ENCODE measurements around the gene MYOF.

DNA sequence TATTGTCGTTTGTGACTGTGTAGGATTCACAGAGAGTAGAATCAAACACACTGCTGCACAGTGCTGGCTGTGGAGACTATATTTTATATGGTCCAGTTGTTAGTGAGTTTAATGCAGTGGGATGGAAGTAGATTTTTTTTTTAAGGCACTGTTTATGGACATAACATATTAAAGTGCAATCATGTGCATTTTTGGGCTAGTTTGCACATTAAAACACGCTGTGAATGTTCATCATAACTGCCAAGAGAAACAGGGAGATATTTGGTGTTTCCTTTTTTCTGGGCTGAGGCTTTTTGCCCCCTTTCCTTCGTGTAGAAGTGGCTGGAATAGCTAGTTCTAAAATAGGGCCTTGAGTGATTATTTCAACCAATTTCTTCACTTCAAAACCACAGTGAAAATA, 139.2 kb downstream of the MYOF start:
- TF ChIP-seq POU6F1 (CRISPR knock-in tag; IDR thresholded peaks at IDR 0.05; ENCODE audit: borderline replicate concordance, low read depth), result no peak
- no peak for TF ChIP-seq PATZ1 (CRISPR knock-in tag; IDR thresholded peaks at IDR 0.05; ENCODE audit: borderline replicate concordance)
- TF ChIP-seq, protein P1, sequence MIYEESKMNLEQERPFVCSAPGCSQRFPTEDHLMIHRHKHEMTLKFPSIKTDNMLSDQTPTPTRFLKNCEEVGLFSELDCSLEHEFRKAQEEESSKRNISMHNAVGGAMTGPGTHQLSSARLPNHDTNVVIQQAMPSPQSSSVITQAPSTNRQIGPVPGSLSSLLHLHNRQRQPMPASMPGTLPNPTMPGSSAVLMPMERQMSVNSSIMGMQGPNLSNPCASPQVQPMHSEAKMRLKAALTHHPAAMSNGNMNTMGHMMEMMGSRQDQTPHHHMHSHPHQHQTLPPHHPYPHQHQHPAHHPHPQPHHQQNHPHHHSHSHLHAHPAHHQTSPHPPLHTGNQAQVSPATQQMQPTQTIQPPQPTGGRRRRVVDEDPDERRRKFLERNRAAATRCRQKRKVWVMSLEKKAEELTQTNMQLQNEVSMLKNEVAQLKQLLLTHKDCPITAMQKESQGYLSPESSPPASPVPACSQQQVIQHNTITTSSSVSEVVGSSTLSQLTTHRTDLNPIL (CRISPR knock-in tag; IDR thresholded peaks at IDR 0.05; ENCODE audit: low read depth), result no peak
- no peak for TF ChIP-seq GLIS3 (CRISPR knock-in tag; IDR thresholded peaks at IDR 0.05)
- TF ChIP-seq ZFP30 (CRISPR knock-in tag; IDR thresholded peaks at IDR 0.05), result no peak
- TF ChIP-seq ZNF8 (CRISPR knock-in tag; IDR thresholded peaks at IDR 0.05), result no peak
- no peak for TF ChIP-seq ZFP3 (CRISPR knock-in tag; IDR thresholded peaks at IDR 0.05)
- TF ChIP-seq ARNTL (CRISPR knock-in tag; IDR thresholded peaks at IDR 0.05; ENCODE audit: borderline replicate concordance, low read depth), result no peak
- TF ChIP-seq ZNF70 (CRISPR knock-in tag; IDR thresholded peaks at IDR 0.05), result no peak
- TF ChIP-seq, protein P2, sequence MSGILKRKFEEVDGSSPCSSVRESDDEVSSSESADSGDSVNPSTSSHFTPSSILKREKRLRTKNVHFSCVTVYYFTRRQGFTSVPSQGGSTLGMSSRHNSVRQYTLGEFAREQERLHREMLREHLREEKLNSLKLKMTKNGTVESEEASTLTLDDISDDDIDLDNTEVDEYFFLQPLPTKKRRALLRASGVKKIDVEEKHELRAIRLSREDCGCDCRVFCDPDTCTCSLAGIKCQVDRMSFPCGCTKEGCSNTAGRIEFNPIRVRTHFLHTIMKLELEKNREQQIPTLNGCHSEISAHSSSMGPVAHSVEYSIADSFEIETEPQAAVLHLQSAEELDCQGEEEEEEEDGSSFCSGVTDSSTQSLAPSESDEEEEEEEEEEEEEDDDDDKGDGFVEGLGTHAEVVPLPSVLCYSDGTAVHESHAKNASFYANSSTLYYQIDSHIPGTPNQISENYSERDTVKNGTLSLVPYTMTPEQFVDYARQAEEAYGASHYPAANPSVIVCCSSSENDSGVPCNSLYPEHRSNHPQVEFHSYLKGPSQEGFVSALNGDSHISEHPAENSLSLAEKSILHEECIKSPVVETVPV (CRISPR knock-in tag; IDR thresholded peaks at IDR 0.05), result no peak
- TF ChIP-seq OSR1 (CRISPR knock-in tag; IDR thresholded peaks at IDR 0.05), result no peak
- no peak for TF ChIP-seq ISL1 (CRISPR knock-in tag; IDR thresholded peaks at IDR 0.05)
- TF ChIP-seq RARB (CRISPR knock-in tag; IDR thresholded peaks at IDR 0.05), result no peak

Data from SK-N-SH treated with all-trans-retinoic acid at 6 μM for 48 hours (cell line).